GM19025 (cell line): Measurements from ENCODE around the gene CITED1.

Experiments used
- ATAC-seq: cut with Tn5 transposase; IDR thresholded peaks from one replicate; pipeline ENCODE4 v1.9.1; 2021; ENCODE audit warnings: mild to moderate bottlenecking, low read depth, moderate library complexity; ENCODE audit not compliant: unreplicated experiment

Gene CITED1

DNA sequence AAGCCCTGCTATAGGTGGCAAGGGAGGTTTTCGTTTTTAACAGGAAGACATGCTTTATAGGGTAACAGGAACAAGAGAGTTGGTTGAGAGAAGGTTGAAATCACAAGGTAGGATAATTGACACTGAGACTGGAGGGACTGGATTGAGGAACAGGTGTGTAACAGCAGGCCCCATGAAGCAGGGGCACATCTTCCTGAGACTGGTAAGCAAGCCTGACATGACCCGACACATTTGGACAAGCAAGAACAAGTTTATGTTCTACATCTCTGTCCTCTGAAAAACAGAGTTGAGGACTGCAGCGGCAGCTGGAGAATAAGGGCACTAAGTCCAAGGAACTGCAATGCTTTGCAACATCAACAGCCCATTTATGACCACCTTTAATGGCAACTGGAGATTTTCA is 33.9 kb downstream of the CITED1 start:
- no peak for ATAC-seq

- no peak for ATAC-seq
Measured at GRCh38 chrX:72271091-72271788, 34.5 kb downstream of the CITED1 start.

- ATAC-seq = no peak
Measured at GRCh38 chrX:72270316-72270866, 35.3 kb downstream of the CITED1 start.

DNA sequence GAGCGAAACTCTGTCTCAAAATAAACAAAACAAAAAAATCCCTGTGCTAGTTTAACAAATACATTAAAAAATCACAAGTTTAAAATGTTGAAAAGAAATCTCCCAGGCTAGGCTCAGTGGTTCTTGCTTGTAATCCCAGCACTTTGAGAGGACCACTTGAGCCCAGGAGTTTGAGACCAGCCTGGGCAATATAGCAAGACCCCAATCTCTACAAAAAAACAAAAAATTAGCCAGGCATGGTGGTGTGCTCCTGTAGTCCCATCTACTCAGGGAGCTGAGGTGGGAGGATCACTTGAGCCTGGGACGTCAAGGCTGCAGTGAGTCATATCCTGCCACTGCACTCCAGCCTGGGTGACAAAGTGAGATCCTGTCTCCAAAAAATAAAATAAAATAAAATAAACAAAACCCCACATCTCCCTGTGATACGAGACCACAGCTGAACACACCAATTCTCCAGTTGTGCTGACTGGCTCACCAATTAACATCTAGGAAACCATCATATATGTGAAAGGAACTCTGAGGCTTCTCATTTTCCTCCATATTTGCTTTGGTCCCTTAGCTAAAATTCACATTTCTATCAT is 36.0 kb downstream of the CITED1 start:
- ATAC-seq = no peak

DNA sequence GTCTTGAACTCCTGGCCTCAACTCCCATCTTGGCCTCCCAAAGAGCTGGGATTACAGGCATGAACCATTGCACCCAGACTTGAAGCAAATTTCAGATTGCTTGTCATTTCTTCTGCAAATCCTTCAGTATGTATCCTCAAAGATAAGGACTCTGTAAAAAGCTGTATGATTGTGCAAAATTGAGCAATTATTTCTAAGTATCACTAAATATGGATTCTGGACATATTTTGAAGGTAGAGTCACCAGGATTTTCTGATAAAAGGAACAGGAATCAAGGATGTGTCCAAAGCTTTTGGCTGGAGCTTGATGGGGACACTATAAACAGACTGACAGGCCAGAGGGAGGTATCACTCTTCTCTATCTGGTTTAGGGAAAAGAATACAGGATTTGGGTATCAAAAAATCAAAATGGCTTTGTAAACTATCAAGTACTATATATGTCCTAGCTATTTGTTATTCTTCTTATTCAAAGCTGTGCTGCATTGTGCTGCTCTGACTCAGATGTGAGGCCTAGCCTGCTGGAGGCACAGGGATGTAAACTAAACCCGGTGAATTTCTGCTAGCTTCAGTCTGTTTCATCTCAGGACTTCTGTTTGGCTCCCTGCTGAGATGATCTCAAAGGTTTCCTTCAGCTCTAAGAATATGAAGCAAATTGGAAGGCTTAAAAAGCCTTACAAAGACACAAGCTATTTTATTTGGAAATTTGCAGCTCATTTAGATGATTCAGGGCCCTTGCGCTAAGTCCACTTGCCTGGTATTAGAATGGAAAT is 36.9 kb downstream of the CITED1 start:
- ATAC-seq = no peak

DNA sequence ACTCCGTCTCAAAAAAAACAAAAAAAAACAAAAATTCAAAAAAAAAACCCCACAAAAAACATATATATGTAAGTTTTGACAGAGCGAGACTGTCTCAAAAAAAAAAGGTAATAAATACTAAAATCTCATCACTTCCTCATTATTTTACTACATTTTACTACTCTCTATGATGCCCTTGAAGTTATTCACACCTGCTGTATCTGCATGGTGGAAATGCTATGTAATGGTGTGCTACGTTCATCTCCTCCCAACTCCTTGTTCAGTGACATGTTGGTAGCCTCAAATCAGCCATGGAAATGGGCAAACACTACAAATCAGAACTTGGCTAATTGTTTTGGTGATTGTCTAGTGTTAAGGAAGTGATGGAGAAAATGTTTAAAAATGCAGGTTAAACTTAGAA is 40.5 kb downstream of the CITED1 start:
- ATAC-seq = no peak

GRCh38 chrX:72262077-72262476 is 43.6 kb downstream of the CITED1 start:
- no peak for ATAC-seq

GRCh38 chrX:72260448-72260847 is 45.3 kb downstream of the CITED1 start:
- ATAC-seq = no peak

- ATAC-seq = no peak
Measured at GRCh38 chrX:72258174-72258573, 47.5 kb downstream of the CITED1 start.

GRCh38 chrX:72255864-72256263 is 49.9 kb downstream of the CITED1 start:
- ATAC-seq = no peak

GRCh38 chrX:72255445-72255844 is 50.3 kb downstream of the CITED1 start:
- no peak for ATAC-seq

GRCh38 chrX:72254816-72255215 is 50.9 kb downstream of the CITED1 start:
- no peak for ATAC-seq

DNA sequence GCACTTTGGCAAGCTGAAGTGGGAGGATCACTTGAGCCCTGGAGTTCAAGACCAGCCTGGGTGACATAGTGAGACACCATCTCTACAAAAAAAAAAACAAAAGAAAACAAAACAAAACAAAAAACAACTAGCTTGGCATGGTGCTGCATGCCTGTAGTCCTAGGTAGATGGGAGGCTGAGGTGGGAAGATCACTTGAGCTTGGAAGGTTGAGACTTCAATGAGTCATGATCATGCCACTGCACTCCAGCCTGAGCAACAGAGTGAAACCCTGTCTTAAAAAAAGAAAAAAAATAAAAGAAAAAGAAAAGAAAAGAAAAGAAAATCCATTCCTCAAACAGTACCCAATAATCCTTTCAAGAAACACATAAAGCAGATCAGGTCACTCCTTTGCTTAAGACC is 52.0 kb downstream of the CITED1 start:
- no peak for ATAC-seq
